ENCODE data around the gene GRIFIN. TPM values are rescaled to one million over a fixed set of nuclear protein-coding genes. Genes with fewer than 3 reads are reported as not detected.
A peak's percentile ranks its signal among the peaks of the same experiment; 100 is the strongest.

The GRIFIN gene
- polyA plus RNA-seq, 2 of the 4 experiments (the other 2 are of a cell fraction) = not detected

DNA sequence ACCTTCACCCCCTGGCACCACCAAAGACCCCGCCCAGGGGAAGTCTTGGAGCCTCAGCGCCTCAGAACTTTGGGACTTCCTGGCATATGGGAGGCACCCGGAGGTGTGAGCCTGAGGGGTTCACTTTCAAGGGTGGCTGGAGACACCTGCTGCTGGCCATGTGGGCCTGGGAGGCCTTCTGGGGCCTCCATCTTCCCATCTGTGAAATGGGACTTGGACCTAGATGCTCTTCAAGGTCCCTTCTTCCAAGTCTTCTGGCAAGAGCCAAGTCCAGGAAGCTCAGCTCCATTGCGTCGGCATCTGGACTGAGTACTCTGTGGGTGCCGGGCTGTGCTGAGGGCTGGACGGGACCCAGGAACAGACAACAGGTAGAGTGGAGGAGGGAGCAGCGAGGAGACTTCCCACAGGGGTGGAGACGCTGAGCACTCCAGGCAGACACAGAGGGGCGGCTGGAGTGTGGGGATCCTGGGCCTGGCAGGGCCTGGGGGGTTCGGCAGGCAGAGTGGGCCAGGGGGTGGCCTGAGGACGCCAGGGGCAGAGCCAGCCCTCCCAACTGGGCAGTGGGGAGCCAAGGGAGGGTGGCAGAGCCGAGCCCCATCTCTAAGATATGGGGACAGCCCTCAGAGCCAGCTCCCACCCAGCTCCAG lies 34.1 kb upstream of the GRIFIN start:
- TF ChIP-seq FOXS1 (CRISPR knock-in tag; IDR thresholded peaks at IDR 0.05) (no peak), JUN (IDR thresholded peaks at IDR 0.05) (no peak), ESRRA (IDR thresholded peaks at IDR 0.05; ENCODE audit: borderline replicate concordance, low read length) (no peak), NPAS2 (CRISPR knock-in tag; IDR thresholded peaks at IDR 0.05; ENCODE audit: borderline replicate concordance) (no peak), MAFK (IDR thresholded peaks at IDR 0.05; ENCODE audit: partially characterized antibody) (no peak), CHD4 (IDR thresholded peaks at IDR 0.05; ENCODE audit: borderline replicate concordance) (no peak), KDM1A (IDR thresholded peaks at IDR 0.05; ENCODE audit: low read depth) (0 out of 2 replicates have a peak, but pooled peaks have one; percentile 15)
- peak overlapping the region in 1 of 2 experiments; percentile 69; a peak in 2 of 6 replicates for H3K27ac ChIP-seq
- WGBS (ENCODE audit: missing lambda C conversion rate) = 88% methylated on average over 12 of the region's 13 CpGs
- H3K9me3 ChIP-seq = no peaks in the 10 kb centered on the region
- DNase-seq (ENCODE audit: low read depth in 1 of 2, low spot score in 1 of 2) = no peak
- H3K4me1 ChIP-seq = peaks cover 17% of the 10 kb centered on the region
- ChIA-PET POLR2A (no interaction called here), CTCF (interaction anchor here (0.5 to 1.4 kb wide), 2 partner anchors 15 to 35 kb away, joined by 4 read pairs; no protein-coding TSS in a partner anchor)
- no peak for ATAC-seq
- H3K4me3 ChIP-seq = no peak overlapping the region
- FAIRE-seq = no peak
- H3K4me2 ChIP-seq = no peak overlapping the region

DNA sequence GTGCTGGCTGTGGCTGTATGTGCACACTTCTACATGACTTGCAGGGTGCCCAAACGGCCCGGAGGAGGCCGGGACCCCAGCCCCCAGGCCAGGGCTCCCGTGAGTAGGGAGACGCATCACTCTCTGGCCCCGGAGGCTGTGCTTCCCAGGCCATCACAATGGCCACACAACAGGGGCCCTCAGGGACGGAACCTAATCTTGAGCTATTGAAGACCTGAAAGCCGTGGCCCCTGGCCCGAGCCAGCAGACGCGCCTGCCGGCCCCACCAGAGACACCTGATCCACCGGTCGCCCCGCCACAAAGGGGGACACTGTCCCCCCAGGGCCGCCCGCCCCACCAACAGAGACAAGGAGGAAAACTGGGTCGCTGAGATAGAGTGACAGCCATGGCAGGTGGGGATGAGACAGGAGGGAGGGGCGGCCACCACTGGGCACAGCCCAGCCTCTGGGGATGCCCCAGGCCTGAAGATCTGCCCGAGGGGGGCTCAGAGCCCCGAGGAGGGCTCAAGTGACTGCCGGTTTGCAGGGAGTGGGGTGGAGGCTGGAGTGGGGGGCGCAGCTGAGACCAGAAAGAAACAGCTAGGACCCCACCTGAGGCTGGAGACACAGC lies 33.2 kb upstream of the GRIFIN start:
- DNase-seq (ENCODE audit: low read depth in 1 of 2, low spot score in 1 of 2) = no peak
- Histone ChIP-seq H3K9me3 (no peaks in the 10 kb centered on the region), H3K4me1 (peaks cover 17% of the 10 kb centered on the region), H3K4me3 (no peak overlapping the region), H3K27ac (0 out of 6 replicates have a peak overlapping the region, but pooled peaks of 1 of the 2 experiments have one; percentile 15), H3K4me2 (no peak overlapping the region)
- ChIA-PET POLR2A (no interaction called here), CTCF (interaction anchor here (0.6 to 1.4 kb wide), 2 partner anchors 15 to 54 kb away, joined by 4 read pairs; no protein-coding TSS in a partner anchor)
- no peak for FAIRE-seq
- ATAC-seq = no peak
- 88% methylated on average over 12 of the region's 23 CpGs for WGBS (ENCODE audit: missing lambda C conversion rate)
- TF ChIP-seq RFX5 (IDR thresholded peaks at IDR 0.05) (no peak), JUNB (IDR thresholded peaks at IDR 0.05) (no peak)
- TF ChIP-seq, protein P1, sequence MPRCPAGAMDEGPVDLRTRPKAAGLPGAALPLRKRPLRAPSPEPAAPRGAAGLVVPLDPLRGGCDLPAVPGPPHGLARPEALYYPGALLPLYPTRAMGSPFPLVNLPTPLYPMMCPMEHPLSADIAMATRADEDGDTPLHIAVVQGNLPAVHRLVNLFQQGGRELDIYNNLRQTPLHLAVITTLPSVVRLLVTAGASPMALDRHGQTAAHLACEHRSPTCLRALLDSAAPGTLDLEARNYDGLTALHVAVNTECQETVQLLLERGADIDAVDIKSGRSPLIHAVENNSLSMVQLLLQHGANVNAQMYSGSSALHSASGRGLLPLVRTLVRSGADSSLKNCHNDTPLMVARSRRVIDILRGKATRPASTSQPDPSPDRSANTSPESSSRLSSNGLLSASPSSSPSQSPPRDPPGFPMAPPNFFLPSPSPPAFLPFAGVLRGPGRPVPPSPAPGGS (IDR thresholded peaks at IDR 0.05) = no peak

DNA sequence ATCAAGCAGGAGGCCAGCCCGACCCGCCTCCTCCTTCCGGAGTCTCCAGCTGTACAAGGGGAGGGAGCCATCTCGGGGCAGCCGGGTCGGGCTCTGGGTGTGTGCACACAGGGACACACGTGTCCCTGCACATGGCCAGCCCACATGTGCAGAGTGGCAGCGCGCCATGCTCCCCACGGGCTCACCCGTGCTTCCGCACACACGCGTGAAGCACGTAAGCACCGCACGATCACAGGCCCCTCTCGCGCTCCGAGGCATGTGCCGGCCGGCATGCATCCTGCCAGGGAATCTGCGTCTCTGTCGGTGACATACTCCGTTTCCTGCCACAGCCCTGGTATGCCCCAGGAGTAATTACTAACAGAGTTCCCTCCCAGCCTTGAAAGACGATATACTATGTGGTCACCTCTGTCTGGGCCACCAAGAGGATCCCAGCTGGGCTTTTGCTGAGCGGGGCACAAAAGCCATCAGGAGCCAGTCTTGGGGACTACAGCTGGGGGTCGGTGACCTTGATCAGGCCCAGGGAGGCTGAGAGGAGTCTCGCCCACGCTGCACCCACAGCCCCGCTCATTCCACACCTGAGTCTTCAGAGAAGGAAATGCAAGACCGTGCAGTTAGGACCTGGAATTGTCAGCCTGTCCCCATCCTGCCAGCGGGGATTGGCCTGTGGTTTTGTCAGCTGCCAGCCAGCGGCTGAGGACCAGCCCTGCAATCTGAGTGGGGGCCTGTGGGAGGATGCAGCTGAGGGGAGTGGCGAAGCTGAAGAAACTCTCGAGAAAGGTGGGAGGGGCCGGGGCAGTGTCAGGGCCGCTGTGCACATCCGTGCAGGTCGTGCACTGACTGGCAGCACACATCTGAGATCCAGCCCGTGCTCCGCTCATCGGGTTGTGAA lies 32.4 kb upstream of the GRIFIN start:
- Histone ChIP-seq H3K4me3 (no peak overlapping the region), H3K4me1 (peaks cover 17% of the 10 kb centered on the region), H3K9me3 (no peaks in the 10 kb centered on the region), H3K27ac (no peak overlapping the region), H3K4me2 (no peak overlapping the region)
- FAIRE-seq (no peak), DNase-seq (ENCODE audit: low read depth in 1 of 2, low spot score in 1 of 2) (no peak), ATAC-seq (0 out of 6 replicates have a peak, but pooled peaks of 1 of the 2 experiments have one; percentile 4)
- ChIA-PET POLR2A (no interaction called here), CTCF (interaction anchor here (1.4 kb wide), 1 partner anchor 14 kb away, joined by 4 read pairs; no protein-coding TSS in a partner anchor)
- TF ChIP-seq CHD4 (IDR thresholded peaks at IDR 0.05; ENCODE audit: borderline replicate concordance) = no peak
- TF ChIP-seq KDM1A (IDR thresholded peaks at IDR 0.05; ENCODE audit: low read depth) = no peak
- no peak for TF ChIP-seq HOXB13 (CRISPR knock-in tag; IDR thresholded peaks at IDR 0.05; ENCODE audit: low read depth)
- TF ChIP-seq RAD21 (conservative IDR thresholded peaks at IDR 0.05 in 1 of 2, IDR thresholded peaks at IDR 0.05 in 1 of 2) = no peak
- TF ChIP-seq ZFP36 (IDR thresholded peaks at IDR 0.05; ENCODE audit: borderline replicate concordance, partially characterized antibody) = no peak
- TF ChIP-seq EHMT2 (IDR thresholded peaks at IDR 0.05; ENCODE audit: low read depth) = no peak
- no peak for TF ChIP-seq ESRRA (IDR thresholded peaks at IDR 0.05; ENCODE audit: borderline replicate concordance, low read length)
- no peak for TF ChIP-seq TFCP2L1 (CRISPR knock-in tag; IDR thresholded peaks at IDR 0.05)
- TF ChIP-seq FOXS1 (CRISPR knock-in tag; IDR thresholded peaks at IDR 0.05) = no peak
- TF ChIP-seq RCOR1 (IDR thresholded peaks at IDR 0.05; ENCODE audit: low read depth, low read length) = no peak
- no peak for TF ChIP-seq GATA3 (IDR thresholded peaks at IDR 0.05; ENCODE audit: borderline replicate concordance)
- no peak for TF ChIP-seq EHF (CRISPR knock-in tag; IDR thresholded peaks at IDR 0.05)
- TF ChIP-seq JUN (IDR thresholded peaks at IDR 0.05) = no peak
- TF ChIP-seq HOXA7 (CRISPR knock-in tag; IDR thresholded peaks at IDR 0.05) = no peak
- TF ChIP-seq HDAC2 (IDR thresholded peaks at IDR 0.05) = no peak
- no peak for TF ChIP-seq CHD2 (IDR thresholded peaks at IDR 0.05; ENCODE audit: low read length, partially characterized antibody)
- TF ChIP-seq CBX8 (IDR thresholded peaks at IDR 0.05) = no peak
- 86% methylated on average over 35 of the region's 43 CpGs for whole genome bisulfite sequencing (ENCODE audit: missing lambda C conversion rate)

All from A549 (cell line).